Fibroblast of skin of back (primary cell): ENCODE data around the gene TSPAN9. TPM values are rescaled to one million over a fixed set of nuclear protein-coding genes. Genes with fewer than 3 reads are reported as not detected.
A peak's percentile ranks its signal among the peaks of the same experiment; 100 is the strongest.

Source experiments
- DNase-seq: peaks from one replicate; pipeline ENCODE4 v3.0.0-alpha.2; 2013
- polyA plus RNA-seq, 2 experiments: library from polyadenylated mRNA; unstranded; fragments of 120-200 nt; gene quantifications; one replicate each; pipeline ENCODE4 v1.2.1, GENCODE V29; 2013; ENCODE audit not compliant: insufficient read length in 2 of 2

Gene TSPAN9, protein sequence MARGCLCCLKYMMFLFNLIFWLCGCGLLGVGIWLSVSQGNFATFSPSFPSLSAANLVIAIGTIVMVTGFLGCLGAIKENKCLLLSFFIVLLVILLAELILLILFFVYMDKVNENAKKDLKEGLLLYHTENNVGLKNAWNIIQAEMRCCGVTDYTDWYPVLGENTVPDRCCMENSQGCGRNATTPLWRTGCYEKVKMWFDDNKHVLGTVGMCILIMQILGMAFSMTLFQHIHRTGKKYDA
- polyA plus RNA-seq (2013, experiment 1 of 2; ENCODE audit: insufficient read length), result 22.7 TPM
- polyA plus RNA-seq (2013, experiment 2 of 2; ENCODE audit: insufficient read length), result 26.5 TPM

- DNase-seq, result peak; percentile 65
These were observed at the start of gene TSPAN9 for GRCh38 chr12:3076730-3077571. Gene TSPAN9 (plus strand): TSS chr12:3077379. CDS start chr12:3201194, 123,815 bp downstream.

DNA sequence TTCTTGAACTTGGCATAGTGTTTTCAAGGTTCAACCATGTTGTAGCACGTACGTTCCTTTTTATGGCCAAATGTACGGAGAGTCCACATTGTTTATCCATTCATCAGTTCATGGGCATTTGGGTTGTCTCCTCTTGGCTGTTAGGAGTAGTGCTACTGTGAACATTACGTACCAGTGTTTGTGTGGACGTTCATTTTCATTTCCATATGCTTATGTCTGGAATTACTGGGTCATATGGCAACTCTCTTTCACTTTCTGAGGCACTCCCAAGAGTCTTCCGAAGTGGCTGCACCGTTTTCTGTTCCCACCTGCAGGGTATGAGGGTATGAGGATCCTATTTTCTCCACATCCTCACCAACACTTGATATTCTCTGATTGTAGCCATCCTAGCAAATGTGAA lies 49.1 kb upstream of the TSPAN9 start:
- no peak for DNase-seq

- no peak for DNase-seq
These were observed 46.3 kb upstream of the TSPAN9 start for GRCh38 chr12:3030821-3031429.

DNA sequence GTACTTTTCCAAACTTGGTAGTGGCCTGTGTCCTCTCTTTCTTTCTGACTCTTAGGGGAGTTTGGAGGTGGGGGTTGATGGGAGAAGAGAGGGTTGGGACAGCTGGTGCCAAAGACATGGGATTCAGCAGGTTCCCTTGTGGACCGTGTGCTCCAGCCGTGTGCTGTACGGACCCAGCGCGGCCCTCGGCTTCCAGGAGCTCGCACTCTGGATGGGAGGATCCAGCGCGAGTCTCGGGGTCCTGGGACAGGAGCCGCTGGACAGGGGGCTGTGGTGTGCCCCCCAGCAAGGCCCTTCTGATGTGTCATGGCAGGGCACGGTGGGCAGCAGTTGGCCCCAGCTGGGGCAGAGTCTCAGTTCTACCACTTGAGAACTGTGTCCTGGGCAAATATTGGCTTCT lies 45.0 kb upstream of the TSPAN9 start:
- no peak for DNase-seq

DNA sequence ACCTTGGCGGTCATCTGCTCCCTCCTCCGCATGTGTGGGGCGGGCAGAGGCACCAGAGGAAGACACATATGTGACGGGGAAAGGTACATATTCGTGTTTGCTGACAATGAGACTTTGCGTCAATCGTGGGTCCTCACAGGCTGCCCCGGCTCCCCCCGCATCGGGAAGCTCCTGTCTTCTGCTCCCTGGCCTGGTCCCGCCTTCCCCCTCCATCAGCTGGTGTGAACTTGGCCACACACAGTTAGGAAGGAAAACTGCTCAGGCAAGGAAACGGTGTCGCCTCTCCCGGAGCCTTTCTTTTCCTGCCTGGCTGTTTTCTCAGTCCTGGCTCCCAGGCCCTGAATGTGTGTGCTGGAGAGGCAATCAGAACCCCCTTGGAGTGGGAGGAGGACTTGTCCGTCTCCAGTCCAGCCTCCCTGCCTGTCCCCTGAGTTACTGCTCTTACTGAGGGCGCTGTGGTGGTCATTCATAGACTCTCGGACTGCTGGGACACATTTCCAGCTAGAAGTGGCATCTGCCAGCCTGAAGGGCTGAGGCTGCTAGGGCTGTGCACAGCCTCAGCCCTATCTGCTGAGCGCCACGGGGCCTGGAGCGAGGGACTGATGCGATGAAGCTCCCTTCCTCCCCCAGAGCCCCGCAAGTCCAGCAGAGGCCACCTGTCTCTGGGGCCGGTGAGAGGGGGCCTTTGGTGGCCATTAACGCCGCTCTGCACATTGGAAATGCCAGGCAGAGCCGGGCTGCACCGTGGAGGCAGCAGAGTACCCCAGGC lies 44.2 kb upstream of the TSPAN9 start:
- no peak for DNase-seq

- DNase-seq, result no peak
These were observed 43.7 kb upstream of the TSPAN9 start for GRCh38 chr12:3033539-3033867.

DNA sequence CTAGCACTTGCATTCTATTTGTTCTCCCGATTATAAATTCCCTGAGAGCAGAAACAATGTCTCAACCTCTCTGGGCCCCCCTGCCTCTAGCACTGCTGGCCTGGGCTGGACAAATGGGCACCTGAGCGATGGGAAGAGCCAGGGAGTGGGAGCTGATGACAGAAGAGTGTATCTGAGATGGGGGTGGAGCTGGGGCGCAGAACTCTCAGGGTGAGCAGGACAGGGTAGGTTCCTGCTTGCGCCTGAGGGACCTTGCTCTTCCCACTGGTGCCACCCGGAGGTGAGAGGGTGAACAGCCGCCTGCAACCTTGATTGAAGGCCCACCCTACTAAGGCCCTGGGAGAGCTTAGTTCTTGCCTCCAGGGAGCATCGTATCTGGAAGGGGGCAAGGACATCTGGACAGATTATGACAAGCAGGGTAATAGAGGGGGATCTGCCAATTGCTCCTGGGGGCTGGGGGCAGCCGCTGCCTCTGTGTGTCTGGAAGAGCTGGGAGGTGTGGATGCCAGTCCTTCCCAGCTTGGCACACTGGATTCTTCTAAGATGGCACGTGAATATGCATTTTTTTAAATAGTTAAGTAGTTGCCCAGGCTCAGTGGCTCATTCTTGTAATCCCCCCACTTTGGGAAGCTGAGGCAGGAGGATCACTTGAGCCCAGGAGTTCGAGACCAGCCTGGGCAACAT lies 43.0 kb upstream of the TSPAN9 start:
- DNase-seq, result peak; percentile 73

DNA sequence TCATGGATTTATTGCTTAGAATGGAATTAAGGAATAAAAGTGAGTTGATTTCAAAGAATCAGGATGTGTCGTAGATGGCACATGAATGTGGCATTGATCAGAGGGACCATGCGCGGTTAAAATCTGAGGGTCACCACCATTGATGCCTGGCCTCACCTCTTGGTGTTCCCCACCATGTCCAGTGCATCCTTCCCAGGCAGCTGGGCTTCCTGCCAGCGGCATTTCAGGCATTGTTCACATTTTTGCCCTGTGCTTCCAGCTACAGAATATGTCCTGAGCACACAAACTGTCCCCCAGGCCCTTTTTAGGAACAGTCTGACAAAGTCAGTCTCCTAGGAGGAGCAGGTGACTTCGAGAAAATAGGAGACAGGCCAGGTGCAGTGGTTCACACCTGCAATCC lies 42.0 kb upstream of the TSPAN9 start:
- DNase-seq, result peak; percentile 60

GRCh38 chr12:3035815-3036702 lies 41.1 kb upstream of the TSPAN9 start:
- no peak for DNase-seq

GRCh38 chr12:3036901-3037600 lies 40.1 kb upstream of the TSPAN9 start:
- no peak for DNase-seq

DNA sequence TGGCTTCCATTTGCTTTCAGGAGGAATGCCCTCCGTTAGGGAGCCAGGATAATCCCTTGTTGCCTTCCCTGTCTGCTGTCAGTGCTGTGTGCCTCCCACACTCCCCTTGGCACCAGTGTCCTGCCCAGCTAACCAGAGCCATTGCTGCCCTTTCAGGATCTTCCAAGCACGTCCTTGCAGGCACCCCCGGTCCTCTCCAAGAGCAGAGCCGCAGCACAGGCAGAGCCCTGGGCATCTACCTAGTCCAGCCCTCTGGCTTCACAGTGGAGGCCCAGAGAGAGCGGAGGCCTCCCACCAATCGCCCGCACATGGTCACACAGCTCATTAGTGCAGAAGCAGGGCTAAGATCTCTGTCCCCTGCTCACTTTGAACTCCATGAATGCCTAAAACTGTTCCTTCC lies 39.0 kb upstream of the TSPAN9 start:
- no peak for DNase-seq

DNA sequence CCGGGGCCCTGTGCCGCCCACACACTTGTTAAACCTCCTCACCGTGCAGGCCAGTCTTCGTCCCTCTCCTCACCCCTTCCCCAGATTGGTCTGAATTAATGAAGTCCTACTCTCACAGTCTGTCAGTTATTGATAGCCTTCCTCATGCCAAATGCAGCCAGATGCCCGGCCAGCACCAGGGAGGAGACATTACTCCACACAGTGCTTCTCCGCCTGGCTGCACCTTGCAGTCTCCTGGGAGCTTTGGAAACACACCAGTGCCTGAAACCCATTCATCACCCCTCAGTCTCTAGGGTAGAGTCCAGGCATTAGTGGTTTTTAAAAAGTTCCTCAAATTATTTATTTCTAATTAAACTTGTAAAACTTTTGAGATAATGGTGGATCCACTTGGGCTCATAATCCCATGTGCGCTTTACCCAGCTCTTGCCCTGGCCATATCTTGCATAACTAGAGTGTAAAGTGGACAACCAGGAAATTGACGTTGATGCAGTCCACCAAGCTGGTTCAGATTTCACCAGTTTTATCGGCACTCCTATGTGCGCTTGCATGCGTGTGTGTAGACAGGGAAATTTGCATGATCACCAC lies 38.2 kb upstream of the TSPAN9 start:
- DNase-seq, result no peak

- DNase-seq, result no peak
These were observed 37.0 kb upstream of the TSPAN9 start for GRCh38 chr12:3040026-3040656.

DNA sequence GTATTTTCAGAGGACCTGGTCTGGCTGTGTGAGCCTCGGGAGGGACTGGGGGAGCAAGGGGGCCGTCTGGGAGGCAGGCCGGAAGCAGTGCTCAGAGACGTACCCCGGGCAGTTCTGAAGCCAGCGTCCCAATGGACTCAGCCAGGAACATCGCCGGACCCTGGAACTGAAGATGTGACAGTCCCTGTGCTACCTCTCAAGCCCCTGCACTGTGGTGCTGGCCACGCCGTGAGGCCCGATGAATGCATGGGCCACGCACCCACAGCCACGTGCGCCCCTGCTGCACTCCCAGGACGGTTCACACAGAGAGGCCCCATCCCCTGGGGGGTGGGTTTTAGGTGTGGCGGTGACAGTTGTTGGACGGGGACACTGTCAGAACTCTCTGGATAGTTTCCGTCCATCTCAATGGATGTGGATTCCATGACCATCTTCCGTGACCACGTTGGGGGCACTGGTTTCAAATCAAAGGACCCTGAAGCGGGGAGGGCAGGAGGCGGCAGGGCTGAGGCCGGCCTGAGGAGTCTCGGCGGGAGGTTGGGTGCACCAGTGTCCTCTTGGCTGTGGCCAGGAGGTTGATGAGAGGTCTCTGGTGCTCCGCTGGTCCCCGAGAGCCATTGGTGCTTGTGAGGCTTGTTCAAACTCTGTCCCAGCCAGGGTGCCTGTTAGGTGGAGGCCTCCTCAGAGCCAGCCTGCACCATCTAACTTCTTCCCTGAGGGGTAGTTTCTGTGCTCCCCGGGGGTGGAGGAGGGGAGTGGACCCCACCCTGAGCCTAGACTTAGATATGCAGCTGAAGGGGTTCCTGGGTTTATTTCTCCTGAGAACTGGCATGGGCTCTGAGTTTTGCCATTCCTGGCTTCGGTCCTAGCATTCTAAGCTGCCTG lies 36.3 kb upstream of the TSPAN9 start:
- DNase-seq, result no peak

DNA sequence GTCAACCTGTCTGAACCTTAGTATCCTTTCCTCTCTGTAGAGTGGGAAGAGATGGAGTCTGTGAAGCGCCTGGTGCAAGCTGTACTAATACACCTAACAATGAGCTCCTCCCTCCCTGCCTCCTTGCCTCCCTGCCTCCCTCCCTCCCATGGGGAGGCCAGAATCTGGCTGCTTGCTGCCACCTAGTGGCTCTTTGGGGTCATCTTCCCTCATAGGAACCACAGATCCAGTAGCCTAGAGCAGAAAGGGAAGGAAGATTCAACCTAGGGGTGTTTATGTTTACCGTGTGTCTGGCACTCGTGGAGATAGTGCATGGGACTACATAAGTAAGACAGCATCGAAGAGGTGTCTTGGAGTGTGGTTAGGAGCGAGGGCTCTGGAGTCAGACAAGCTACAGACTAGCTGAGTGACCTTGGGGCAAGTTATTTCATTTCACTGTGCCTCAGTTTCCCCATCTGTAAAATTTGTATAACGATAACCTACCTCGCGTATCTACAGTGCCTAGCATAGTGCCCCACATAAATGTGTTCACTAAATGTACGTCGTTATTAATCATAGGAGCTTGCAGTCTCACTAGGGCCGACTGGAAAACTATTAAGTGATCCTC lies 35.5 kb upstream of the TSPAN9 start:
- DNase-seq, result peak; percentile 81

DNA sequence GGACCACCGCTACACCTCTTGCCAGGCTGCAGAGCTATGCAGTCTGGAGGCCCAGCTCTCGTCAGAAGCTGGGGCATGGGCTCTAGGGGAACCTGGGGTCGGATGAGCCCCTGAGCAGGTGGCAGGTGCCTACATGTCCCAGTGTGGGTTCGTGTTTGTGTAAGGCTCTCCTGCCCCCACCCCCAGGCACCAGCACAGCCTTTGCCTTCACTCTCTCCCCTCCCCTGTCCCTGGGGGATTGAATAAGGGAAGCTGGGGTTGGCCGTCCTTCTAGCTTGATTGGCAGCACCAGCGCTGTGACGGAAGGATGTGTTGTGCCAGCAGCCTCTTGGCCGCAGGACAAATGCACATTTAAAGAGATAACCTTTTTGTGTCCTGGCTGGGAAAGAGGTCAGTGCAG lies 34.8 kb upstream of the TSPAN9 start:
- no peak for DNase-seq

DNA sequence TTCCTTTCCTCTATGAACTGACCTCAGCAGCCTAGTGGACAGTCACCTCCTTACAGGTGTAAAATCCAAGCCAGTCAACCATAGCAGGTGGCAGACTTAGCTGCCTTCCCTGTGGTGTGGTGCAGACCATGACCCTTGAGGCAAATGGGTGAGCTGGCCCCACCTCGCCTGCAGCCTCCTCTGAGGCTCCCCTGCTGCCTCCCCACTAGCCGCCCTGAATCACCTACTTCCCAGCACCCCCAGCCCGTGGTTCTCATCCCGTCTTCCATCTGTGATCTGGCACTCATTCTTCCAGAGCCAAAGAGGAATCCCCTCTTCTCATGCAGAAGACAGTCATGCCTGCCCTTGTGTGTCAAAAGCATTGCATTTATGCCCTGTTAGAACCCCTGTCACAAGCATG lies 34.4 kb upstream of the TSPAN9 start:
- DNase-seq, result no peak

DNA sequence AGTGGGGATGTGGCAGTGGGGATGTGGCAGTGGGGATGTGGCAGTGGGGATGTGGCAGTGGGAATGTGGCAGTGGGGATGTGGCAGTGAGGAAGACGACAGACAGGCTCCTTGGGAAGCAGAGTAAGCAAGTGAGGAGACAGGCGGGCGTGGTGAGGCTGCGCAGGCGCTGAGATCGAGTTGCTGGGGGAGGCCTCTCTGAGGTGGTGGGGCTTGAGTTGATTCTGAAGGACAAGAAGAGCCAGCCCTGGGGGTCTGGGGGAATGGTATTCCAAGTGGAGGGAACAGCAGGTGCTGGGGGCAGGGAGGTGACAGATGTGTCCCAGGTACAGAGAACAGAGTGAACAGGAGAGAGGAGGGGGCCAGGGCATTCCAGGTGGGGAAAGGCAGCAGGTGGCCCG lies 33.8 kb upstream of the TSPAN9 start:
- no peak for DNase-seq
